Islet of Langerhans (tissue), 1 donor: ENCODE measurements around the gene RBP7.
"Not testable (repeated sequence)": the region's sequence is repeated elsewhere in the genome, so short reads cannot be mapped to it uniquely, and the experiment has no call there.

Experiments used
- FAIRE-seq: peaks from one replicate; lab custom pipeline; 2011; peaks lifted over from hg19 to GRCh38; lab: Jason Lieb, UNC

Gene RBP7

DNA sequence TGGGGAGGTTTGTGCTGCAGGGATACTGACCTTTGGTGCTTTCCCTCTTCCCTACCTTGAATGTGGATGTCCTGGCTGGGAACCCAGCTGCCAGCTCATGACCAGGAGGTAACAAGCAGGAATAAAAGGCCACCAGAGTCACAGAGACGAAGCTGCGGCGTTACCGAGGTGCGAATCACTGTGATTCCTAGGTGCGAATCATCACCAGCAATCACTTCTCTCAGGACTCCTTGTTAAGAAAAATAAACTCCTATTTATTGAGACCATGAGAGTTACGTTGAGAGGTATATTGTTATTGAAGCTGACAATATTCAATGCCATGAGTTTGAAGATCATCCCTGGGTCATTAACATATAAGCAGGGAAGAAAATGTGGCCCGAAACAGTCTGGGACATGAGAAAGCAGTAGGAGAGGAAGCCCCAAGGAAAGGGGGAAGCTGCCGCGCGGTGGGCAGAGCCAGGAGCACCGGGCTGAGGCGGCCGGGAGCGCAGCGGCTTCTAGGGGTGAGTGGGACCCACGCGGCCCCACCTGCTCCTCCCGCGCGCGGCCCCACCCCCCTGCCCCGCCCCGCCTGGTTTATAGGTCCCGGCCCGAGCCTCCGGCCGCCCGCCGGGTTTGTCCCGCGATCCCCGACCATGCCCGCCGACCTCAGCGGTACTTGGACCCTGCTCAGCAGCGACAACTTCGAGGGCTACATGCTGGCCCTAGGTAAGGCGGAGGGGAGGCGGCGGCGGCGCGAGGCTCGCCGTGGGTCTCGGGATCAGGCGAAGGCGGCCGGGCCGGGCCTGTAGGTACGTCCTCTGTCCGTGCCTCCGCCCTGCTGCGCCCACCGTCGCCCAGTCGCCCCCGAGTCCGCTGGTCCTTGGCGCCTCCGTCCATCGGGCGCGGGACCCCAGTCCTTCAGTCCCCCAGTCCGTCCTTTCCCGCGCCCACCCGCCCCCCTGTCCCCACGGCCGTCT is at the start of gene RBP7:
Gene RBP7, plus strand, starts transcription at position 605 of the 959 bp plus-strand sequence. Its CDS starts 31 bp downstream, at position 636.
- FAIRE-seq, result no peak

GRCh38 chr1:9957726-9958125 is 39.3 kb upstream of the RBP7 start:
- no peak for FAIRE-seq

- FAIRE-seq, result no peak
Measured at GRCh38 chr1:9960011-9960410, 37.0 kb upstream of the RBP7 start.

DNA sequence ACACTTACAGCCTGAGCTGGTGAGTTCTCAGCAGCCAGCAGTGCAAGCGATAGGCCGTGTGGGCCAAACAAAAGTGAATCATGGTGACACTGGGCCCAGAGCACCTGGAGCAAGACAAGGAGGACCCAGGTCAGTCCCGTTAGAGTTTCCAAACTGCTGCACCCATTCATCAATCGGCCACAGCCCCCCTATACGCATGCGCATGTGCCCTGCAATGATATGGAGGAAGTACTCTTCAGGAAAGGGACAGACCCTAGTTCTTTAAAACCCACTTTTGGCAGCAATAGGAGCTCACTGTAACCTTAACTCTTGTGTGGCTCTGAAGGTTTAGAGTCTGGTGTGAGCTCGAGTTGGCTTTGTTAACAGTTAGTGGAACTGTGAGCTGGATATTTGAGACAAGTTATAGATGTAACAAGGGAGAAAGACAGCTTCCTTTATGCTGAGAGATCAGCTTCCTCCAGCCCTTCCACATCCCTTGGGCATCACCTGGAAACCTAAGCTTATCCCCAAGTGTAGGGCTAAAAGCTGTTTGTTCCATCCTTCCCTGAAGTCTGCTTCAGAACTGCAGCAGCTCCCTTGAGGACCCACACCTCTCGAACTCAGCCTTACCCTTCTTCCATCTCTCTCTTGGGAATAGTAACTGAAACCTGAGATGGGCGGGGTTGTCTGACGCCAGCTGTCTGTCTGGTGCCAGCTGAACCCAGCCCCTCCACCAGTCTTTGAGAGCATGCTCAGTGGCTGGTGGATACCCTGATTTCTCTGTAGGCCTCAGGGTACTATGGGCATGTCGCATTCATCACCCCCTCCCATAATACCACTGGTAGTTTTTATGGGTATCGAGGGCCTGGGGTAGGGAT is 36.1 kb upstream of the RBP7 start:
- FAIRE-seq, result no peak

DNA sequence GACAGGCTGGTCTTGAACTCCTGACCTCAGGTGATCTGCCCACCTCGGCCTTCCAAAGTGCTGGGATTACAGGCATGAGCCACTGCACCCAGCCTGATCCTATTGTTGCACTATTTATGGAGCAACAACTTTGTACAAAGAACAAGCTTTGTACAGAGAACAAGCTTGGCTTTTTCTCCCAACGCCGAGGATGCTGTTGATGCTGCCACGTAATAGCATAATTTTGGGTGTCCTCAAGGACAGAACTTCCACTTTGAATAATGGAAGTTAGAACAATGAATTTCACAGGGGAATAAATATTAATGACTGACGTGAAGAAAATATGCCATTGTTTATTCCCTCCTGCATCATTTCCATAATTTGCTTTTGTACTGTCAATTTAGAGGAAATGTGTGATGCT is 12.8 kb upstream of the RBP7 start:
- FAIRE-seq, result no peak

GRCh38 chr1:9985001-9985400 is 12.0 kb upstream of the RBP7 start:
- FAIRE-seq, result no peak

DNA sequence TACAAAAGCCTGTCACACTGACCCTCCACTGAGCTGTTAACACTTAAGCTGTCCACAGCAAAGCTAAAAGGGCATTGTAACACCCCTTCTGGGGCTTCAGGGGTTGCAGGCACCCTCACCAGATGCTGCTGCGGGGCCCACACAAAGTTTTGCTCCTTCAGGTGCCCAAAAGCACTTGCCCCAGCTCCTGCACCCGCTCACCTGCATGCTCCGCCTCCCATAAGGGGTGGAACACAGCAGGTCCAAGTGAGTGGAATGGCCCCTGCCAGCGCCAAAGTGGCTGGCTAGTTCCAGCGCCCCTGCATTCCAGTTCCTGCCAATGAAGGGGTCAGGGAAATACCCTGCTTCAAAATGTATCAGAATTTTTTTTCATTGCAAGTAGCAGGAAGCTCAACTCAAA is 7.3 kb upstream of the RBP7 start:
- FAIRE-seq, result no peak

DNA sequence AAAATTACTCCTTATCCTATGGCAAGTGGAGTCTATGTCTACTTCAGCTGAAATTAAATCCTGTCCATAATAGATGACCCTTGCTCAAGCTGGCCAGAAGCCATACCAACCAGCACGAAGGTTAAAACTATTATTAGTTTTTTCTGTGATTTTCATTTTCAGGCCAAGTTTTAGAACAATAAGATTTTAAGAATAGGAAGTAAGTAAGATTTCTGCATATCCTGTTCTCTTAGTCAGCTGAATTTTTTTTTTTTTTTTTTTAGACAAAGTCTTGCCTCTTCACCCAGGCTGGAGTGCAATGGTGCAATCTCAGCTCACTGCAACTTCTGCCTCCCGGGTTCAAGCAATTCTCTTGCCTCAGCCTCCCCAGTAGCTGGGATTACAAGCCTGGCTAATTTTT is 6.1 kb upstream of the RBP7 start:
- no peak for FAIRE-seq

GRCh38 chr1:9992910-9993309 is 4.1 kb upstream of the RBP7 start:
- FAIRE-seq, result no peak

DNA sequence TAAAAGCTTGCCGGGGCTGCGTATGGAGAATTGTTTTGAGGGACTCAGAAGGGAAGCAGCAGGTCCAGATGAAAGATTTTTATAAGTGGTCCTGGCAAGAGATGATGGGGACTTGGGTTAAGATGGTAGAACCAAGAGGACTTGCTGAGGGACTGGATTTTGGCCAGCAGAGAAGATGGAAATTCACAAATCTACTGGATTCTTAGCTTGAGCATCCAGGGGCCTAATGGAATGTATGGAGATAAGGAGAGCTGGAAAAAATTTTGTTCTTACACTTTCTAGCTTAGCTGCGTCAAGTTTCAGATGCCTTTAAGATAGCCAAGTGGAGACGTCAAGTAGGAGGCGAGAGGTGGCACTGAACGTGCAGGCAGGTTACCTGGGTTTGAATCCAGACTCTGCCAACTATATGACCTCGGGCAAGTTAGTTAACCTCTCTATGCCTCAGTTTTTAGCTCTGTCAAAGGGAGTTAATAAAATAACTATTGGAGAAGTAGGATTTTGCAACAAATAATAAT is 3.4 kb upstream of the RBP7 start:
- no peak for FAIRE-seq

DNA sequence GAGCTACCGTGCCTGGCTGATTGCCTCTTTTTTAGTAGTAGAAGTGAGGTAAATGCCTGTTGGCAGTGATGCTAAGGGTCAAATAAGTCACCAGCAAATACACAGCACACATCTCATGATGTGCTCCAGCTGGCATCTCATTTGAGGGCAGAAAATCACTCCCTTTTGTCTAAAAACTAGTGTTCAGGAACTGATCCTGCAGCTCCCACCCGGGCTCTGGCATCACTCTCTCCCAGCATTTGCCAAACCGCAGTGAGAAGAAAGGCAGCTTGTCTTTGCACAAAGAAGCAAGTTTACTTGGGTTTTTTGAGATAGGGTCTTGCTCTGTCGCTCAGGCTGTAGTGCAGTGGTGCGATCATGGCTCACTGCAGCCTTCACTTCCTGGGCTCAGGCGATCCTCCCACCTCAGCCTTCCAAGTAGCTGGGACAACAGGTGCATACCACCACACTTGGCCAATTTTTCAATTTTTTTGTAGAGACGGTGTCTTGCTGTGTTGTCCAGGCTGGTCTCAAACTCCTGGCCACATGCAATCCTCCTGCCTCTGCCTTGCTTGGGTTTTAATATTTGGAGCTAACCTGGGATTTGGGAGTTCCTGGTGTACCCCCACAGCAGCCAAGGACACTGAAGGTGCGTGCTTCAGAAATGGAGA is 4.1 kb downstream of the RBP7 start:
- no peak for FAIRE-seq

- FAIRE-seq, result not testable (repeated sequence)
Measured at GRCh38 chr1:10005248-10005647, 8.2 kb downstream of the RBP7 start.

DNA sequence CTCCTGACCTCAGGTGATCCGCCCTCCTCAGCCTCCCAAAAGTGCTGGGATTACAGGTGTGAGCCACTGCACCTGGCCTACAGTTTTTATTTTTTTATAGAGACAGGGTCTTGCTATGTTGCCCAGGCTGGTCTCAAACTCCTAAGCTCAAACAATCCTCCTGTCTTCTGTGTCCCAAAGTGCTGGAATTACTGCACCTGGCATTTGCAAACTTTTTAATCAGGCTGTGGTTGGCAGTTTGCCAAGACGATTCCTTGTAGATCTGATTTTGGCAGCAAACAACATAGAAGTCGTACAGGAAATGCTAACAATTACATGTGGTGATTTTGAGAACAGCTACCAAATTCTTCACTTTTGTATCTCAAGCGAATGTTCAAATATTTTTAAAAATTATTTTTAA is 10.1 kb downstream of the RBP7 start:
- no peak for FAIRE-seq

DNA sequence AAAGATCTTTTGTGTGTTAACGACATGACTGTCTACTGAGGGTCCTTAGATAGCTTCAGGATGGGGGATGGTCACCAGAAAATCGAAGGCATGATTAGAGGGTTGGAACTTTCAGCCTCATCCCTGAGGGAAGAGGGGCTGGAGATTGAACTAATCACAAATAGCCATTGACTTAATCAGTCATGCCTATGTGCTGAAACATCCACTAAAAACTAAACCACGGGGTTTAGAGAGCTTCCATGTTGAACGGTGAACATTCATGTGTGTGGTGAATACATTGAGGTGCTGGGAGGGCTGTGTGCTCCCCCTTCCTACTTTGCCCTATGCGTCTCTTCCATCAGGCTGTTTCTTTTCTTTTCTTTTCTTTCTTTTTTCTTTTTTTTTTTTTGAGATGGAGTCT is 17.0 kb downstream of the RBP7 start:
- no peak for FAIRE-seq

DNA sequence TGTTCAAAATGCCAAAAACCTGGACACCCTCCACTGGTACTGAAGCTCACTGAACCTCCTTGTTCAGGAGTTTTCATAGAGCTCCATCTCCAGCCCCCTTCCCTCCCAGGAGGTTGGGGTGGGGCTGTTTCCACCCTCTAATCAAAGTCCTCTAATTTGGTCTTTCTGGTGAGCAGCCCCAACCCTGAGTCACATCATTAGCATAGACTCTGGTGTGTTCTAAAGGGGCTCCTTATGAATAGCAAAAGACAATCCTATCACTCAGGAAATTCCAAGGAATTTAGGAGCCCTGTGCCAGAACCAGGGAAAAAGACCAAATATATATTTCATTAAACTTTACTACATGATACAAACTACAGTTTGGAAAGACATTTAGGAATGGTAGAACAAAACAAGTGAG is 22.5 kb downstream of the RBP7 start:
- no peak for FAIRE-seq

DNA sequence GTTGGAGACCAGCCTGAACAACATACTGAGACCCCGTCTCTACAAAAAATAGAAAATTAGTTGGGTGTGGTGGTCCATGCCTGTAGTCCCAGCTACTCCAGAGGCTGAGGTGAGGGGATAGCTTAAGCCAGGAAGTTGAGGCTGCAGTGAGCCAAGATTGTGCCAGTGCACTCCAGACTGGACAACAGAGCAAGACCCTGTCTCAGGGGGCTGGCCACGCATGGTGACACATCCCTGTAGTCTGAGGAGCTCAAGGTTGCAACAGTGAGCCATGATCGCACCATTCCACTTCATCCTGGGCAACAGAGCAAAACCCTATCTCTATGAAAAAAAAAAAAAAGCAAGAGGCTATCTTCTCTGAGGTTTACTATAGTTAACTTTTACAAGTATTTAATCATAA is 23.1 kb downstream of the RBP7 start:
- no peak for FAIRE-seq

- not testable (repeated sequence) for FAIRE-seq
Measured at GRCh38 chr1:10020678-10021077, 23.6 kb downstream of the RBP7 start.

- FAIRE-seq, result not testable (repeated sequence)
Measured at GRCh38 chr1:10021992-10022391, 25.0 kb downstream of the RBP7 start.

DNA sequence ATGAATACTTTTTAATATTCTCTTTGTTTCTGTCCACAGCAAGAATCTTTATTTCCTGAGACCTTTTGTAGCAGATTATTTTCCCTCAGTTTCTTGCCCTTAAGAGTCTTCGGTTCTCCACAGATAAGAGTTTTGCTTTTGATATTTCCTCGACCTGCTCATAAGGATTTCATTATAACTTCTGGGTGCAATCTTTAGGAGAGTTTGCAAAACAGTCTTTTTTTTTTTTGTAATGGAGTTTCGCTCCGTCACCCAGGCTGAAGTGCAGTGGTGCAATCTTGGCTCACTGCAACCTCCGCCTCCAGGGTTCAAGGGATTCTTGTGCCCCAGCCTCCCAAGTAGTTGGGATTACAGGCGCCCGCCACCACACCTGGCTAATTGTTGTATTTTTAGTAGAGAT is 25.6 kb downstream of the RBP7 start:
- FAIRE-seq, result no peak

- no peak for FAIRE-seq
Measured at GRCh38 chr1:10025354-10025753, 28.3 kb downstream of the RBP7 start.

DNA sequence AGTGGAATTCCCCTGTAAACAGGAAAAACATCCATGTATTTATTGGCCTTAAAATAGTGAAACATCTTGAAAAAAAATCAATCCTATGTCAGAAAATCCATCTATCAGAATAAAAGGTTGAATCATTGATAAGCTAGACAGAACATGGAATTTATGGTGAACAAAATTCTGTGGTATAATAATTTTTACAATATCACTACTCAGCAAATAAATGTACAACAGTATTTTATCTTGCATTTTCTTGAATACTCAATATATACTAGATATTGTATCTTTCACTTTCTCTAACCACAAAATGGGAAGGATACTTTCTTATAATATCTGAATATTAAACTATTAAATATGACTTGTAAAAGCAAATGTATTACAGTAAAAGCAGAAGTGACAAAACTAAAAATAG is 30.0 kb downstream of the RBP7 start:
- no peak for FAIRE-seq

DNA sequence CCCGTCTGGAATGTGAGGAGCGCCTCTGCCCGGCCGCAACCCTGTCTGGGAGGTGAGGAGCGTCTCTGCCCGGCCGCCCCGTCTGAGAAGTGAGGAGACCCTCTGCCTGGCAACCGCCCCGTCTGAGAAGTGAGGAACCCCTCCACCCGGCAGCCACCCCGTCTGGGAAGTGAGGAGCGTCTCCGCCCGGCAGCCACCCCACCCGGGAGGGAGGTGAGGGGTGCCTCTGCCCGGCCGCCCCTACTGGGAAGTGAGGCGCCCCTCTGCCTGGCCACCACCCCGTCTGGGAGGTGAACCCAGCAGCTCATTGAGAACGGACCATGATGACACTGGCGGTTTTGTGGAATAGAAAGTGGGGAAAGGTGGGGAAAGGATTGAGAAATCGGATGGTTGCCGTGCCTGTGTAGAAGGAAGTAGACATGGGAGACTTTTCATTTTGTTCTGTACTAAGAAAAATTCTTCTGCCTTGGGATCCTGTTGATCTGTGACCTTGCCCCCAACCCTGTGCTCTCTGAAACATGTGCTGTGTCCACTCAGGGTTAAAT is 32.0 kb downstream of the RBP7 start:
- not testable (repeated sequence) for FAIRE-seq
